ENCODE measurements around the gene KCNQ1. TPM values are rescaled to one million over a fixed set of nuclear protein-coding genes. Genes with fewer than 3 reads are reported as not detected.
A peak's percentile ranks its signal among the peaks of the same experiment; 100 is the strongest.

KCNQ1 gene
- total RNA-seq, 2 donors from 2014 or later = 51.4 to 55.8 TPM

DNA sequence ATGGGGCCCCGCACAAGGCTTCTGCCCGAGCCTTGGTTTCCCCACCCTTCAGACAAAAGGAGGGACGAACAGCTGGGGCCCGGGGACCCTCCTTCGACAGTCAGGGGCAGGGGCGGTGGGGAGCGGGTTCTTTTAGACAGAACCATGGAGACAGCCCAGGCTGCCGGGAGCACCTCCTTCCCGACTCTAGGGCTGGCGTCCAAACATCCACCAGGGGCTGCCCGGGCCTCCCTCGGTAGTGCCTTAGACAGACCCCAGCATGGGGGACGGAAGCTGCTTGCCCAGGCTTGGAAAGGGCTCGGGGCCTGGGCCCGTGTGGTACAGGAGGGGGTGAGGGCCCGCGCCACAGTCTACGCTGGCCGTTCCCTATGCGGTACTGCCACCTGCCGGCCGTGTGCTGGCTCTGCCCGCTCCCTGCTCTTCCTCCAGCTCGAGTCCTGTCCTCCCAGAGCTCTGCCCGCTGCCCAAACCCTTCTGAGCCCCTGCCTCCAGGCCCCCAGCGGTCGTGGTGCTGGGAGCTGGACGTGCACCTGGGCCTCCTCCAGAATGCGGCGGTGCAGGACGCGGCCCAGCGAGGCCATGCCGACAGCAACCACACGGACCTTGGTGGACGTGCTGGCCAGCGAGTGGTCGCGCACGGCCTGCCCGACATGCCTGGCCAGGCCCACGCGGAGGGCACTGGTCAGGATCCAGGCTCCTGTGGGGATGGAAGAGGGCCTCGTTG, 24.1 kb upstream of the KCNQ1 start:
- Histone ChIP-seq H3K4me1 (peaks cover 7% of the 10 kb centered on the region), H3K9ac (ENCODE audit: low read depth in 2 of 2, low read length in 2 of 2) (no peak overlapping the region), H3K36me3 (no peaks in the 10 kb centered on the region), H3K27ac (no peak overlapping the region), H3K9me3 (no peaks in the 10 kb centered on the region), H3K4me3 (peak overlapping the region; percentile 27), H3K27me3 (peaks cover 7% of the 10 kb centered on the region)
- intact Hi-C loops (cut with DNase I) = loop anchor here (1.0 to 2.0 kb wide), 2 partner anchors 115 to 224 kb away; no protein-coding TSS in a partner anchor
- TF ChIP-seq, protein P1, sequence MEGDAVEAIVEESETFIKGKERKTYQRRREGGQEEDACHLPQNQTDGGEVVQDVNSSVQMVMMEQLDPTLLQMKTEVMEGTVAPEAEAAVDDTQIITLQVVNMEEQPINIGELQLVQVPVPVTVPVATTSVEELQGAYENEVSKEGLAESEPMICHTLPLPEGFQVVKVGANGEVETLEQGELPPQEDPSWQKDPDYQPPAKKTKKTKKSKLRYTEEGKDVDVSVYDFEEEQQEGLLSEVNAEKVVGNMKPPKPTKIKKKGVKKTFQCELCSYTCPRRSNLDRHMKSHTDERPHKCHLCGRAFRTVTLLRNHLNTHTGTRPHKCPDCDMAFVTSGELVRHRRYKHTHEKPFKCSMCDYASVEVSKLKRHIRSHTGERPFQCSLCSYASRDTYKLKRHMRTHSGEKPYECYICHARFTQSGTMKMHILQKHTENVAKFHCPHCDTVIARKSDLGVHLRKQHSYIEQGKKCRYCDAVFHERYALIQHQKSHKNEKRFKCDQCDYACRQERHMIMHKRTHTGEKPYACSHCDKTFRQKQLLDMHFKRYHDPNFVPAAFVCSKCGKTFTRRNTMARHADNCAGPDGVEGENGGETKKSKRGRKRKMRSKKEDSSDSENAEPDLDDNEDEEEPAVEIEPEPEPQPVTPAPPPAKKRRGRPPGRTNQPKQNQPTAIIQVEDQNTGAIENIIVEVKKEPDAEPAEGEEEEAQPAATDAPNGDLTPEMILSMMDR (IDR thresholded peaks at IDR 0.05) = peak; percentile 87
- DNase-seq = peak; percentile 79

- H3K4me3 ChIP-seq = no peak overlapping the region
- H3K27me3 ChIP-seq = peaks cover 7% of the 10 kb centered on the region
- intact Hi-C loops (cut with DNase I) = loop anchor here (2.0 kb wide), 1 partner anchor 225 kb away; no protein-coding TSS in a partner anchor
- no peak for DNase-seq
- H3K4me1 ChIP-seq = peaks cover 7% of the 10 kb centered on the region
- H3K9ac ChIP-seq (ENCODE audit: low read depth in 2 of 2, low read length in 2 of 2) = no peak overlapping the region
- TF ChIP-seq, protein P1 (IDR thresholded peaks at IDR 0.05) = no peak
- no peak overlapping the region for H3K27ac ChIP-seq
- no peaks in the 10 kb centered on the region for H3K9me3 ChIP-seq
- H3K36me3 ChIP-seq = no peaks in the 10 kb centered on the region
Measured at GRCh38 chr11:2421226-2421994, 23.4 kb upstream of the KCNQ1 start.

- H3K36me3 ChIP-seq = no peaks in the 10 kb centered on the region
- no peaks in the 10 kb centered on the region for H3K9me3 ChIP-seq
- TF ChIP-seq, protein P1 (IDR thresholded peaks at IDR 0.05) = no peak
- DNase-seq = no peak
- H3K9ac ChIP-seq (ENCODE audit: low read depth in 2 of 2, low read length in 2 of 2) = no peak overlapping the region
- intact Hi-C loops (cut with DNase I) = loop anchor here (2.0 kb wide), 1 partner anchor 225 kb away; no protein-coding TSS in a partner anchor
- H3K27ac ChIP-seq = no peak overlapping the region
- peaks cover 7% of the 10 kb centered on the region for H3K27me3 ChIP-seq
- H3K4me1 ChIP-seq = peaks cover 7% of the 10 kb centered on the region
- H3K4me3 ChIP-seq = no peak overlapping the region
Measured at GRCh38 chr11:2421996-2422395, 22.8 kb upstream of the KCNQ1 start.

DNA sequence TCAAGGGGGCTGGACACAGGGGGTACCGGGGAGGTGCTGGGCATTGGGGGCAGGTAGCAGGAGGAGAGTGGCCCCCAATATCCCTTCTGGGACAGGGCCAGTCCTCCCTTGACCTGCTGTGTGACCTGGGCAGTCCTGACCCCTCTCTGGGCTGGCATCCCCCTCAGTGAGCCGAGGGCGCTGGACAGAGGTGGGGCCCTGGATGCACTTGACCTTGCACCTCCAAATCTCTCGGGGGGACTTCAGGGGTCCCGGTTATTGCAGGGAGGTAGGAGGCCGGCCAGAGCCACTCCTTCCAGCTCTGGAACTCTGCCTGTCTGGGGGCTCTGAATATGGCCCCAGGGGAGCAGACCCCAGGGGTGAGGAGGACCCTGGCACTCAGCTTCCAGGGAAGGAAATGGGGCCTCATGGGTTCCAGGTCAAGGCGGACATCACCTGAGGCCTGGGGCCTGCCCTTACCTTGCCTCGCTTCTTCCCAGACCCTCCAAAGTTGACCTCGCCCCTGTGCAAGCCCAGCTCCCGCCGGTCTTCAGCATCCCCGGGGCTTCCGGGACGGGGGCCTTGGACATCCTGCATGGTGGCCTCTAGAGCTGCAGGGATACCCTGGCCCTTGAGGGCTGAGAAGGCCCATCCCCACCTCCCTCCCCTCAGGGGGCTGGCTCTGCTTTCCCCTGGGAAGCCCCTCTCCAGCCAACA, 22.2 kb upstream of the KCNQ1 start:
- Histone ChIP-seq H3K27me3 (peaks cover 7% of the 10 kb centered on the region), H3K4me1 (peaks cover 7% of the 10 kb centered on the region), H3K4me3 (no peak overlapping the region), H3K36me3 (no peaks in the 10 kb centered on the region), H3K9ac (ENCODE audit: low read depth in 2 of 2, low read length in 2 of 2) (no peak overlapping the region), H3K9me3 (no peaks in the 10 kb centered on the region), H3K27ac (no peak overlapping the region)
- DNase-seq = no peak
- intact Hi-C loops (cut with DNase I) = no loop called here
- TF ChIP-seq, protein P1 (IDR thresholded peaks at IDR 0.05) = no peak
